Measurements from ENCODE around the gene CCDC117. TPM values are rescaled to one million over a fixed set of nuclear protein-coding genes. Genes with fewer than 3 reads are reported as not detected.

The CCDC117 gene, protein sequence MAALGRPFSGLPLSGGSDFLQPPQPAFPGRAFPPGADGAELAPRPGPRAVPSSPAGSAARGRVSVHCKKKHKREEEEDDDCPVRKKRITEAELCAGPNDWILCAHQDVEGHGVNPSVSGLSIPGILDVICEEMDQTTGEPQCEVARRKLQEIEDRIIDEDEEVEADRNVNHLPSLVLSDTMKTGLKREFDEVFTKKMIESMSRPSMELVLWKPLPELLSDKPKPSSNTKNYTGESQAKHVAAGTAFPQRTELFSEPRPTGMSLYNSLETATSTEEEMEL
- 27.3 and 28.9 TPM in 2 replicates for total RNA-seq

DNA sequence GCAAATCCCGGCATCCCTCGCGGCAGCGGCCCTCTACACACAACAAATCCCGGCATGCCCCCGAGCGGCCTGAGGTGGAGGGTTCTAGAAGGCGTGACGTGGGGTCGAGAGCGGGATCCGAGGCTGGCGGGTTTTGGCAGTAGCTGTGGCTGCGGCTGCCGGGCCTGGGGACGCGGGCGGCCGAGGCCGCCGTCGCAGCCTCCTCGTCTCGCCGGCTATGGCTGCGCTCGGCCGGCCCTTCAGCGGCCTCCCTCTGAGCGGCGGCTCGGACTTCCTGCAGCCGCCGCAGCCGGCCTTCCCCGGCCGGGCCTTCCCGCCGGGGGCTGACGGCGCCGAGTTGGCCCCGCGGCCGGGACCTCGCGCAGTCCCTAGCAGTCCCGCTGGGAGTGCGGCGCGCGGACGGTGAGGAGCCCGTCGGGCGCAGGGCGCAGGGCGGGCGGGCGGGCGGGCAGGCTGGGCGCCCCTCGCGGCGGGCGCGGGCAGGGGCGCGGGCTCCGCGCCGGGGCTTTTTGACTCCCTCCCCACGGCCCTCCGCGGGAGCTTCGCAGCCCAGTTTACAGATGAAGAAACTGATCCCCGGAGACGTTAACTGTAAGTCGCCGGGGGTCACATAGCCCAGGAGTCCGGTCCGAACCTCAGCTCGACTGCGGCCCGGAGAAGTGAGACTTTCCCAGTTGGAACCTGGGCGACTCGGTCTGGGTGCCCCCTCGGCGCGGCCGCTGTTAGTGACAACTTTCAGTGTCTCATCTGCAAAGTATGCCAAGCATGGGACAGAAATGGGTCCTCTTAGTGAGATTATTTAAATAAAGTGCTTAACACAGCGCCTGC, at the start of gene CCDC117:
Gene CCDC117 (plus strand): TSS at position 63 of the 828 bp plus-strand sequence. CDS start 155 bp downstream, at position 218.

GRCh38 chr22:28741785-28742561, 30.5 kb upstream of the CCDC117 start, which contains the start of the genes CHEK2 and HSCB:
Gene CHEK2 (minus strand): TSS chr22:28741820. CDS start chr22:28734721, 7,099 bp downstream.
Gene HSCB (plus strand): TSS chr22:28742039. CDS start chr22:28742096, 57 bp downstream.

DNA sequence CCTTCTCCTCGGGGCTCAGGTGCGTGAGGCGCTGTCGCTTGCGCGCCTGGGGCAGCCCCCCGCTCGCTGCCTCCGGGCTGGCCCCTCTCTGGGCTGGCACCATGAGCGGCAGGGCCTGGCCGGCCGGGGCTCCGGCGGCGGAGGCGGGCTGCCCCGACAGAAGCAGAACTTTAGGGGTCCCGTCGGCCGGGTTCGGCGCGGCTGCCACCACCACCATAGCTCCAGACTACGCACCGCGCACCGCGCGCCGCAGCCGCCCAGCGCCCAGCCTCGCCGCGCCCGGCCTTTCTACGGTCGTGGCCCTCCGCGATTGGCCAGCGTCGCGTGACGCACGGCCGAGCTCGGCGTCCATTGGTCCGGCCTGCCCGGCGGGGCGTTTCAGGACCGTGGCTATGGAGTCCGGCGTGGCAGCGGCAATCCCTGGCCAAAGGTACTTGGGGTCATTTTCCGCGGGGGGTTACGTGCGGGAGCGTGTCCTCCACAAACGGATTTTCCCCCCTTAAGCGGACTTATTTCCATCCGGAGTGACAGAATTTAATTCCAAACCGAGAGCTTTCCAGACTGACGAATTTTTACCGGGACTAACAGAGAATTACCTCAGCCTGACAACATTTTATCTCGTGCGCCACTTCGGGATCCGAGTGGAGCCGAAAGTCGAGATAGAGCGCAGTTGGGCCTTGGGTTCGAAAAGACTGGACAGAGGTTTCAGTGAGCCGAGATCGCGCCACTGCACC, 28.0 kb downstream of the CCDC117 start, which contains the start of gene XBP1:
Gene XBP1 (minus strand): TSS at position 262 of the 734 bp plus-strand sequence.

Small RNAs within 50 kb of the gene (small RNA-seq; reads per million reads assigned to genes)
- gene Z93930.1: not detected

Other genes starting within 250 kb of the CCDC117 start
- 93.6 and 95.8 TPM in 2 replicates for gene TTC28, start 92.9 kb upstream of the CCDC117 start, total RNA-seq
- gene CHEK2, start 30.9 kb upstream of the CCDC117 start, total RNA-seq: 7.5 and 8.9 TPM in 2 replicates
- gene HSCB, start 30.7 kb upstream of the CCDC117 start, total RNA-seq: 11.7 and 18.1 TPM in 2 replicates
- gene XBP1, start 27.9 kb downstream of the CCDC117 start, total RNA-seq: 288 and 324 TPM in 2 replicates
- gene ZNRF3, start 110.9 kb downstream of the CCDC117 start, total RNA-seq: 6.1 and 7.1 TPM in 2 replicates

All from hair follicle dermal papilla cell (primary cell).